BLaER1 (cell line): ENCODE measurements around the gene MITF.

Experiments
- H3K27ac ChIP-seq: shearing (Covaris generic); formaldehyde crosslinking; 2 replicates; pipeline ENCODE4 v1.8.1; 2022
- H3K27me3 ChIP-seq: shearing (Covaris generic); formaldehyde crosslinking; 2 replicates; pipeline ENCODE4 v1.8.1; 2022
- H3K36me3 ChIP-seq: shearing (Covaris generic); formaldehyde crosslinking; 2 replicates; pipeline ENCODE4 v1.8.1; 2022
- H3K4me1 ChIP-seq: shearing (Covaris generic); formaldehyde crosslinking; 2 replicates; pipeline ENCODE4 v1.8.1; 2022
- H3K4me2 ChIP-seq: shearing (Covaris generic); formaldehyde crosslinking; 2 replicates; pipeline ENCODE4 v1.8.1; 2022
- H3K4me3 ChIP-seq: shearing (Covaris generic); formaldehyde crosslinking; 2 replicates; pipeline ENCODE4 v1.8.1; 2022
- H3K9ac ChIP-seq: shearing (Covaris generic); formaldehyde crosslinking; 2 replicates; pipeline ENCODE4 v1.8.1; 2022
- H3K9me3 ChIP-seq: shearing (Covaris generic); formaldehyde crosslinking; 2 replicates; pipeline ENCODE4 v1.8.1; 2022
- H4K20me1 ChIP-seq: shearing (Covaris generic); formaldehyde crosslinking; 2 replicates; pipeline ENCODE4 v1.8.1; 2022
- Cebpa-rat ChIP-seq: shearing (Covaris generic); IDR thresholded peaks from 2 replicates; pipeline ENCODE4 v1.8.1; 2022

The MITF gene

GRCh38 chr3:69938061-69938460 lies 198.8 kb downstream of the MITF start:
- H3K4me2 ChIP-seq, result no peak overlapping the region
- no peaks in the 10 kb centered on the region for H3K4me1 ChIP-seq
- H3K9me3 ChIP-seq, result no peaks in the 10 kb centered on the region
- no peak overlapping the region for H3K27ac ChIP-seq
- no peaks in the 10 kb centered on the region for H3K36me3 ChIP-seq
- no peaks in the 10 kb centered on the region for H4K20me1 ChIP-seq
- no peak overlapping the region for H3K4me3 ChIP-seq
- no peaks in the 10 kb centered on the region for H3K27me3 ChIP-seq
- no peak overlapping the region for H3K9ac ChIP-seq
- no peak for TF ChIP-seq Cebpa-rat

DNA sequence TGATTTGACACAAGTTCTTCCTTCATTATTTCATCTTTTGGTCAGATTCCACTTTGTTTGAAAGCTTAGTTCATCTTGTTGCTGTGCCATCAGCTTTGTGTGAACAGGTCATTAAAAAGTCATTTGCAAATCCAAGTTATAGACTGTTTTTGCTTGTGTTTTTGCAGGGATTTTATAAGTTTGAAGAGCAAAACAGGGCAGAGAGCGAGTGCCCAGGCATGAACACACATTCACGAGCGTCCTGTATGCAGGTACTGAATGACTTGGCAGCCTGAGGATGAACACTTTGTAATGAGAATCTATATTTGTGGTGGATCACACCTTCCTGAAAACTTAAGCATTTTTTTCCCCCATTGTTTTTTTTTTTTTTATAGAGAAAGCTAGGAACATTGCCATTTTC lies 199.7 kb downstream of the MITF start:
- H3K27me3 ChIP-seq, result no peaks in the 10 kb centered on the region
- H3K9ac ChIP-seq, result no peak overlapping the region
- H3K4me1 ChIP-seq, result no peaks in the 10 kb centered on the region
- H3K4me2 ChIP-seq, result no peak overlapping the region
- no peaks in the 10 kb centered on the region for H4K20me1 ChIP-seq
- no peaks in the 10 kb centered on the region for H3K9me3 ChIP-seq
- no peak for TF ChIP-seq Cebpa-rat
- no peak overlapping the region for H3K4me3 ChIP-seq
- no peaks in the 10 kb centered on the region for H3K36me3 ChIP-seq
- no peak overlapping the region for H3K27ac ChIP-seq

- H3K27ac ChIP-seq, result no peak overlapping the region
Measured at GRCh38 chr3:69941037-69941436, 201.8 kb downstream of the MITF start.

GRCh38 chr3:69941439-69942176 lies 202.3 kb downstream of the MITF start:
- no peak for TF ChIP-seq Cebpa-rat
- H3K9me3 ChIP-seq, result no peaks in the 10 kb centered on the region
- H3K36me3 ChIP-seq, result no peaks in the 10 kb centered on the region
- no peak overlapping the region for H3K4me3 ChIP-seq
- no peaks in the 10 kb centered on the region for H3K4me1 ChIP-seq
- H3K27me3 ChIP-seq, result no peaks in the 10 kb centered on the region
- no peak overlapping the region for H3K27ac ChIP-seq
- H3K9ac ChIP-seq, result no peak overlapping the region
- H3K4me2 ChIP-seq, result no peak overlapping the region
- H4K20me1 ChIP-seq, result no peaks in the 10 kb centered on the region

More at GRCh38 chr3:69941037-69941436, 201.8 kb downstream of the MITF start:
- TF ChIP-seq Cebpa-rat, result no peak
- no peaks in the 10 kb centered on the region for H3K36me3 ChIP-seq
- H4K20me1 ChIP-seq, result no peaks in the 10 kb centered on the region
- no peaks in the 10 kb centered on the region for H3K9me3 ChIP-seq
- no peaks in the 10 kb centered on the region for H3K27me3 ChIP-seq
- no peak overlapping the region for H3K9ac ChIP-seq
- H3K4me1 ChIP-seq, result no peaks in the 10 kb centered on the region
- H3K4me2 ChIP-seq, result no peak overlapping the region
- no peak overlapping the region for H3K4me3 ChIP-seq

- Histone ChIP-seq H3K36me3 (no peaks in the 10 kb centered on the region), H3K4me3 (no peak overlapping the region), H3K27ac (no peak overlapping the region), H3K9ac (no peak overlapping the region), H3K27me3 (no peaks in the 10 kb centered on the region), H3K4me2 (no peak overlapping the region), H3K9me3 (no peaks in the 10 kb centered on the region), H3K4me1 (no peaks in the 10 kb centered on the region), H4K20me1 (no peaks in the 10 kb centered on the region)
- TF ChIP-seq Cebpa-rat, result no peak
Measured at GRCh38 chr3:69944931-69945493, 205.7 kb downstream of the MITF start.

- no peak for TF ChIP-seq Cebpa-rat
- Histone ChIP-seq H3K4me1 (no peaks in the 10 kb centered on the region), H4K20me1 (no peaks in the 10 kb centered on the region), H3K9ac (no peak overlapping the region), H3K4me2 (no peak overlapping the region), H3K36me3 (no peaks in the 10 kb centered on the region), H3K27ac (no peak overlapping the region), H3K4me3 (no peak overlapping the region), H3K9me3 (no peaks in the 10 kb centered on the region), H3K27me3 (no peaks in the 10 kb centered on the region)
Measured at GRCh38 chr3:69948246-69948862, 209.1 kb downstream of the MITF start.

DNA sequence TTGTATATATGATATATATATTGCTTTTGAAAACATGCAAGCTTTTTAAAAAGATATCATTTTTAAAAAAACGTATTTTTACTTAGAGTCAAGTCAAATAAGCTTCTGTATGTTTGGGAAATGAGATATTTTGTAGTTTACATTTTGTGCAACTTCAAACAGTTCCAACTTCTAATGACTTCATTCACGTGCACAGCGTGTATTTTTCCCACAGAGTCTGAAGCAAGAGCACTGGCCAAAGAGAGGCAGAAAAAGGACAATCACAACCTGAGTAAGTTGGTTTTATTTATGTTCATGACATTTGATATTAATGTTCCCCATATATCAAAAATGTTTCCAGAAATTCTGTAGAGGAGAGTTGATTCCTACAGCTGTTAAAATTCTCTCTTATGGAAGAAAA lies 212.4 kb downstream of the MITF start:
- H3K4me1 ChIP-seq, result no peaks in the 10 kb centered on the region
- H3K9ac ChIP-seq, result no peak overlapping the region
- H4K20me1 ChIP-seq, result no peaks in the 10 kb centered on the region
- H3K4me2 ChIP-seq, result no peak overlapping the region
- no peaks in the 10 kb centered on the region for H3K36me3 ChIP-seq
- no peak overlapping the region for H3K4me3 ChIP-seq
- H3K27me3 ChIP-seq, result no peaks in the 10 kb centered on the region
- no peaks in the 10 kb centered on the region for H3K9me3 ChIP-seq
- TF ChIP-seq Cebpa-rat, result no peak
- no peak overlapping the region for H3K27ac ChIP-seq

DNA sequence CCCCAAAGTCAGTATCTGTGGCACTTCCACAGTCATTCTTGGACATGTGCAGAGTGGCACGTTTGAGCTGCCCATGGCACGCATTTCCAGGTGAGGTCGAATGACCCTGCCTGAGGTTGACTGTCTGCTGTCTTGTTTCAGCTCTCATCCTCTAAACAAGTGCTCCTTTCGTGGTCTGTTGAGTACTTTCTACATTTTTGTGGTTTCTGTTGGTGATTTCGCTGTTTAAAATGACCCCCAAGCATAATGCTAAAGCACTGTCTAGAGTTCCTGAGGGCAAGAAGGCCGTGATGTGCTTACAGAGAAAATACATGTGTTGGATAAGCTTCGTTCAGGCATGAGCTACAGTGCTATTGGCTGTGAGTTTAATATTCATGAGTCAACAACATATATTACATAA lies 220.3 kb downstream of the MITF start:
- Histone ChIP-seq H4K20me1 (no peaks in the 10 kb centered on the region), H3K27ac (no peak overlapping the region), H3K36me3 (no peaks in the 10 kb centered on the region), H3K4me3 (no peak overlapping the region), H3K9me3 (no peaks in the 10 kb centered on the region), H3K4me2 (no peak overlapping the region), H3K9ac (no peak overlapping the region), H3K27me3 (no peaks in the 10 kb centered on the region), H3K4me1 (no peaks in the 10 kb centered on the region)
- no peak for TF ChIP-seq Cebpa-rat

DNA sequence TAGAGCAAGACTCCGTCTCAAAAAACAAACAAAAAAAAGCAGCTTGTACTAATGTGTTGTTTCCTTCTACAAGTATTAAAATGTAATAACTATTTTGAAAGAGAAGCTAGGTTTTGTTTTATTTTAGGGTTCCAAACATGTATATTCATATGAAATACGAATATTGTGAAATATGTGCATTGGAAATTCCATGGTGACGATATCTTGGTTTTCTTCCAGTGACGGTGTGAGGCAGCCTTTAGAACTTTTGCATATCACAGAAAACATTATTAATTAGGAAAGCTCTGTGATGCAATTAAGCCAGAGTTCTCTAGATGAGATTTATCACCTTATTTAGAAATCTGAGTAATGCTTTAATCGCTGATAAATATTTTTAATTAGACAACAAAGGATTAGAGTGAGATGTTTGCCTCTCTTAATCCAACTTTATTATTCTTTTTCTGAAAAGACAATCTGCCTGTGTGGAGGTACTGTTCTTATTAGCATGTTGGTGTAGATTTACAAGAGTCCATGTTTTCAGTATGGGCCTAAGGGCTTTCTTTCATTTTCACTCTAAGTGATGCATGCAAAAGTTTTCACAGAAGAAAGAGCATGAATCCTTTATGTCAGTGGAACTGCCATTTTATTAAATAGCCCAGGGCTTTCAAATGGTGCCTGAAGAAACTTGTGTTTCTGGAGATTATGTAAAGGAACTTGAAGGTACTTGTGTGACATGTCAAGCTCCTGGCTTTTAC lies 222.6 kb downstream of the MITF start:
- no peak overlapping the region for H3K4me2 ChIP-seq
- H3K9me3 ChIP-seq, result no peaks in the 10 kb centered on the region

GRCh38 chr3:69963643-69964042 lies 224.4 kb downstream of the MITF start:
- Histone ChIP-seq H3K4me1 (no peaks in the 10 kb centered on the region), H3K4me2 (no peak overlapping the region), H3K9ac (no peak overlapping the region), H3K36me3 (no peaks in the 10 kb centered on the region), H3K27ac (no peak overlapping the region), H4K20me1 (no peaks in the 10 kb centered on the region), H3K4me3 (no peak overlapping the region), H3K9me3 (no peaks in the 10 kb centered on the region), H3K27me3 (no peaks in the 10 kb centered on the region)
- no peak for TF ChIP-seq Cebpa-rat

More for the DNA sequence above, 222.6 kb downstream of the MITF start:
- Histone ChIP-seq H3K27me3 (no peaks in the 10 kb centered on the region), H3K4me1 (no peaks in the 10 kb centered on the region), H4K20me1 (no peaks in the 10 kb centered on the region), H3K27ac (no peak overlapping the region), H3K4me3 (no peak overlapping the region), H3K36me3 (no peaks in the 10 kb centered on the region), H3K9ac (no peak overlapping the region)
- no peak for TF ChIP-seq Cebpa-rat
